GM12878 (cell line): Measurements from ENCODE around the gene SYNGAP1. TPM values are rescaled to one million over a fixed set of nuclear protein-coding genes. Genes with fewer than 3 reads are reported as not detected.

Experiments
- ATAC-seq: fragments of 200-7000 bp; cut with Tn5 transposase; 3 replicates; pipeline ENCODE4 v1.9.1; 2020; ENCODE audit warnings: mild to moderate bottlenecking, moderate library complexity
- BruUV-seq: library from RNA; stranded (reverse); fragments of 400-500 nt; replicated peaks from 2 replicates; lab custom pipeline; 2021; lab: Mats Ljungman, UMichigan
- CTCF ChIA-PET: fragments of 300-600 bp; sonication (Branson Sonifier 250); formaldehyde crosslinking; extraction: SDS; loops from one replicate; lab custom pipeline; 2021; ENCODE audit warnings: inconsistent platforms; lab: Yijun Ruan, JAX
- POLR2A ChIA-PET: fragments of 350-600 bp; formaldehyde crosslinking; extraction: SDS; loops from one replicate; lab custom pipeline; 2021; ENCODE audit warnings: inconsistent platforms; lab: Charles Lee
- RAD21 ChIA-PET: fragments of 300-600 bp; sonication (Branson Sonifier 250); formaldehyde crosslinking; loops from one replicate; lab custom pipeline; 2023; ENCODE audit warnings: antibody characterized with exemption; ENCODE audit not compliant: unreplicated experiment; lab: Charles Lee
- SMC1A ChIA-PET: fragments of 300-600 bp; sonication (Branson Sonifier 250); formaldehyde crosslinking; loops from one replicate; lab custom pipeline; 2023; ENCODE audit not compliant: unreplicated experiment, uncharacterized antibody; lab: Charles Lee
- DNase-seq: peaks from one replicate; pipeline ENCODE4 v3.0.0-alpha.2; 2011; ENCODE audit warnings: low read depth, low spot score
- FAIRE-seq: peaks from 3 replicates; lab custom pipeline; 2011; peaks lifted over from hg19 to GRCh38; lab: Jason Lieb, UNC
- H2AFZ ChIP-seq: 2 replicates; pipeline ENCODE4 v1.6.0; 2011; ENCODE audit warnings: low read depth, low read length, control low read depth; ENCODE audit not compliant: control insufficient read depth
- H3K27ac ChIP-seq: 2 replicates; pipeline ENCODE4 v1.5.1; 2011; ENCODE audit warnings: control low read depth; ENCODE audit not compliant: control insufficient read depth, insufficient read depth
- H3K27me3 ChIP-seq, 2 experiments: replicated peaks in 1 of 2; 2 replicates each; pipeline versions ENCODE4 v1.6.0 to v1.6.1; 2011; ENCODE audit warnings: low read length in 1 of 2; ENCODE audit not compliant: control insufficient read depth in 2 of 2, insufficient read depth in 2 of 2
- H3K36me3 ChIP-seq, 2 experiments: 2 replicates each; pipeline ENCODE4 v1.5.1; 2011; ENCODE audit warnings: low read length in 1 of 2; ENCODE audit not compliant: control insufficient read depth in 2 of 2, insufficient read depth in 2 of 2
- H3K4me1 ChIP-seq: 2 replicates; pipeline ENCODE4 v1.6.1; 2011; ENCODE audit warnings: mild to moderate bottlenecking, low read length, moderate library complexity, mixed read lengths; ENCODE audit not compliant: control insufficient read depth, insufficient read depth
- H3K4me2 ChIP-seq: 2 replicates; pipeline ENCODE4 v1.6.0; 2011; ENCODE audit warnings: control low read depth; ENCODE audit not compliant: control insufficient read depth, insufficient read depth
- H3K4me3 ChIP-seq: fragments of 200-600 bp; sonication (generic); 2 replicates; pipeline ENCODE4 v1.5.1; 2016
- H3K79me2 ChIP-seq: 2 replicates; pipeline ENCODE4 v1.6.0; 2011; ENCODE audit warnings: low read length; ENCODE audit not compliant: control insufficient read depth, insufficient read depth
- H3K9ac ChIP-seq: 2 replicates; pipeline ENCODE4 v1.8.0; 2011; ENCODE audit warnings: low read length, control low read depth, mixed read lengths; ENCODE audit not compliant: control insufficient read depth, insufficient read depth
- H3K9me3 ChIP-seq: replicated peaks from 3 replicates; pipeline ENCODE4 v1.5.1; 2011; ENCODE audit warnings: mild to moderate bottlenecking, low read length; ENCODE audit not compliant: control insufficient read depth, insufficient read depth
- H4K20me1 ChIP-seq: 2 replicates; pipeline ENCODE4 v1.6.0; 2011; ENCODE audit not compliant: control insufficient read depth, insufficient read depth
- CTCF ChIP-seq, 3 experiments: IDR thresholded peaks in 2 of 3; conservative IDR thresholded peaks in 1 of 3; 2 replicates each; pipeline ENCODE4 v1.5.1; 2011; ENCODE audit warnings: low read depth in 3 of 3, low read length in 3 of 3, mild to moderate bottlenecking in 3 of 3, control low read depth in 2 of 3, moderate library complexity in 2 of 3, inconsistent platforms in 1 of 3, mixed read lengths in 1 of 3; ENCODE audit not compliant: control insufficient read depth in 2 of 3, insufficient read depth in 1 of 3; ENCODE audit errors: extremely low read depth in 1 of 3
- IKZF1 ChIP-seq: fragments of 450-650 bp; conservative IDR thresholded peaks from 2 replicates; pipeline ENCODE4 v1.6.1; 2017; ENCODE audit warnings: antibody characterized with exemption, mild to moderate bottlenecking
- KLF5 ChIP-seq: fragments of 450-650 bp; IDR thresholded peaks from 2 replicates; pipeline ENCODE4 v1.6.1; 2014; ENCODE audit warnings: mild to moderate bottlenecking; ENCODE audit not compliant: partially characterized antibody
- POU2F2 ChIP-seq: IDR thresholded peaks from 3 replicates; pipeline ENCODE4 v1.6.1; 2011; ENCODE audit warnings: low read depth, mild to moderate bottlenecking, low read length, borderline replicate concordance
- RAD21 ChIP-seq: IDR thresholded peaks from 2 replicates; pipeline ENCODE4 v1.6.1; 2011; ENCODE audit warnings: mild to moderate bottlenecking, low read depth, low read length, moderate library complexity; ENCODE audit not compliant: insufficient read depth
- RBBP5 ChIP-seq: fragments of 200-600 bp; sonication (generic); conservative IDR thresholded peaks from 2 replicates; pipeline ENCODE4 v1.6.1; 2016
- ZBTB33 ChIP-seq: fragments of 450-650 bp; IDR thresholded peaks from 2 replicates; pipeline ENCODE4 v1.6.1; 2017; ENCODE audit warnings: mild to moderate bottlenecking
- ZBTB40 ChIP-seq: fragments of 450-650 bp; IDR thresholded peaks from 2 replicates; pipeline ENCODE4 v1.6.1; 2016; ENCODE audit warnings: mild to moderate bottlenecking, moderate library complexity, borderline replicate concordance
- ZNF384 ChIP-seq: IDR thresholded peaks from 2 replicates; pipeline ENCODE4 v1.6.1; 2012; ENCODE audit warnings: low read depth, mild to moderate bottlenecking, low read length, improper control_type of control experiment, borderline replicate concordance
- WGBS: methylation state at CpG from one replicate; pipeline ENCODE4 v1.1.6; 2016; ENCODE audit warnings: low lambda C conversion rate; ENCODE audit not compliant: insufficient replicate concordance, insufficient coverage; ENCODE audit errors: missing lambda C conversion rate; 5-methylcytosine and 5-hydroxymethylcytosine counted together
- in situ Hi-C: fragments of 300-500 bp; cut with MboI; formaldehyde crosslinking; loops from 9 replicates; pipeline ENCODE4 v1.14.3; 2018; ENCODE audit warnings: mixed read lengths
- intact Hi-C: fragments of 100-400 bp; cut with micrococcal nuclease; formaldehyde crosslinking; loops from one replicate; pipeline ENCODE4 v1.14.2; 2022; ENCODE audit not compliant: unreplicated experiment
- polyA plus RNA-seq, 11 experiments: library from polyadenylated mRNA; depleted of rRNA in 4 of 11; unstranded in 6 of 11; stranded (reverse) in 5 of 11; fragments of >200 nt; fragmentation: Nextera tagmentation in 4 of 11; fragmentation: Illumina TruSeq in 1 of 11; extraction: Ambion mirVana in 4 of 11; extraction: Trizol in 1 of 11; gene quantifications; 1 replicate in 1 of 11; 2 replicates in 10 of 11; pipeline versions ENCODE4 v1.2.1 to v1.2.3, GENCODE V29; 2011 to 2016; ENCODE audit warnings: inconsistent platforms in 2 of 11, missing spikeins in 2 of 11, low read depth in 1 of 11
- total RNA-seq, 4 experiments: library from RNA; depleted of rRNA in 3 of 4; stranded (reverse); fragments of >200 nt in 3 of 4; fragmentation: Illumina TruSeq in 1 of 4; extraction: Trizol in 1 of 4; gene quantifications; 2 replicates each; pipeline versions ENCODE4 v1.2.1 to v1.2.3, GENCODE V29; 2013 to 2021

Gene SYNGAP1
- total and polyA plus RNA-seq, 10 of the 15 experiments (the other 5 are each of a cell fraction or from before 2014, with no cell fraction given) = 0.05 to 9.2 (median 1.2) TPM

- no peak overlapping the region for H3K27ac ChIP-seq
- no peaks in the 10 kb centered on the region for H3K4me1 ChIP-seq
- H3K9me3 ChIP-seq = no peaks in the 10 kb centered on the region
- ATAC-seq (no peak), FAIRE-seq (no peak), DNase-seq (no peak)
- no peaks in the 10 kb centered on the region for H3K36me3 ChIP-seq
- no peaks in the 10 kb centered on the region; a peak in 1 of 4 replicates for H3K27me3 ChIP-seq
- BruUV-seq = no TSS peak
- no peak overlapping the region for H3K4me3 ChIP-seq
- intact Hi-C loops = no loop called here
- 37% methylated on average over 4 of the region's 4 CpGs for WGBS
- in situ Hi-C loops = no loop called here
- no peak overlapping the region for H3K9ac ChIP-seq
- no peak overlapping the region for H3K4me2 ChIP-seq
- no peaks in the 10 kb centered on the region for H4K20me1 ChIP-seq
- ChIA-PET CTCF (no interaction called here), POLR2A (no interaction called here), SMC1A (interaction anchor here (0.8 to 1.2 kb wide), 2 partner anchors 10 to 18 kb away, joined by 3 read pairs; no protein-coding TSS in a partner anchor), RAD21 (no interaction called here)
- H2AFZ ChIP-seq = no peak overlapping the region
- H3K79me2 ChIP-seq = no peaks in the 10 kb centered on the region
- TF ChIP-seq CTCF (IDR thresholded peaks at IDR 0.05 in 2 of 3, conservative IDR thresholded peaks at IDR 0.05 in 1 of 3; ENCODE audit: control insufficient read depth in 2 of 3, extremely low read depth in 1 of 3, insufficient read depth in 1 of 3, low read depth in 3 of 3, low read length in 3 of 3) (peak in 1 of 3 experiments; percentile 3; a peak in 1 of 6 replicates), RAD21 (peak; percentile 23; the same call in 1 of the 2 replicates), POU2F2 (no peak)
Measured at GRCh38 chr6:33492093-33492492, 72.2 kb downstream of the SYNGAP1 start.

DNA sequence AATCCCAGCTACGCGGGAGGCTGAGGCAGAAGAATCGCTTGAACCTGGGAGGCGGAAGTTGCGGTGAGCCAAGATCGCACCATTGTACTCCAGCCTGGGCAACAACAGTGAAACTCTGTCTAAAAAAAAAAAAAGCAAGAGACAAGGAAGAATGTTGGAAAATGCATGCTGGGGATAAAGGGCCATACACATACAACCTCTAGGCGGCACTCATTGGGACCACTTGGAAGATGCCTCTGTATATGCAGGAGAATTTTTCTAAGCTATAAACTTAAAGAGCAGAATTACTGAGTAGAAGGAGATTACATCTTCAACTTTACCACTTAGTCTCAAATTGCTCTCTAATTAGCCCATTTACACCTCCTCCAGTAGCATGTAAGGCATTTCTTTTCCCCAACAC, 77.3 kb downstream of the SYNGAP1 start:
- BruUV-seq = no TSS peak
- in situ Hi-C loops = no loop called here
- RAD21 ChIA-PET = no interaction called here
- H3K27ac ChIP-seq = no peak overlapping the region
- WGBS = 93% methylated on average over 7 of the region's 7 CpGs
- H3K79me2 ChIP-seq = no peaks in the 10 kb centered on the region
- H3K4me2 ChIP-seq = no peak overlapping the region
- ATAC-seq = no peak
- DNase-seq = no peak
- POLR2A ChIA-PET = no interaction called here
- CTCF ChIA-PET = no interaction called here
- intact Hi-C loops = no loop called here
- SMC1A ChIA-PET = interaction anchor here (0.6 kb wide), 1 partner anchor 73 kb away, joined by 3 read pairs; no protein-coding TSS in a partner anchor
- no peaks in the 10 kb centered on the region for H4K20me1 ChIP-seq
- no peak overlapping the region for H3K4me3 ChIP-seq
- FAIRE-seq = no peak
- no peaks in the 10 kb centered on the region; a peak in 1 of 4 replicates for H3K27me3 ChIP-seq
- no peak overlapping the region for H2AFZ ChIP-seq
- H3K36me3 ChIP-seq = no peaks in the 10 kb centered on the region
- H3K9me3 ChIP-seq = no peaks in the 10 kb centered on the region
- H3K4me1 ChIP-seq = no peaks in the 10 kb centered on the region
- H3K9ac ChIP-seq = no peak overlapping the region
- TF ChIP-seq ZNF384 = no peak
- TF ChIP-seq RBBP5 = no peak
- TF ChIP-seq ZBTB40 = no peak
- TF ChIP-seq KLF5 = no peak
- TF ChIP-seq IKZF1 = no peak
- no peak for TF ChIP-seq ZBTB33
